Gastroesophageal sphincter (tissue), 3 donors: Measurements from ENCODE around the gene TXNL4B.
"Not testable (repeated sequence)": the region's sequence is repeated elsewhere in the genome, so short reads cannot be mapped to it uniquely, and the experiment has no call there.

ENCODE experiments used
- CTCF ChIP-seq, 4 experiments: fragments of 200-600 bp in 2 of 4; fragments of 450-650 bp in 2 of 4; sonication (generic) in 1 of 4; IDR thresholded peaks; one replicate each; pipeline ENCODE4 v1.5.1; 2017 to 2019; ENCODE audit warnings: antibody characterized with exemption in 4 of 4, mild to moderate bottlenecking in 2 of 4, moderate library complexity in 2 of 4
- EP300 ChIP-seq: sonication (generic); formaldehyde crosslinking; IDR thresholded peaks from one replicate; pipeline ENCODE4 v1.6.1; 2017; ENCODE audit warnings: antibody characterized with exemption, mild to moderate bottlenecking
- POLR2A ChIP-seq, 2 donors: fragments of 450-650 bp; IDR thresholded peaks; one replicate each; pipeline ENCODE4 v1.6.1; 2017; ENCODE audit warnings: antibody characterized with exemption in 2 of 2, mild to moderate bottlenecking in 2 of 2, moderate library complexity in 1 of 2
- POLR2AphosphoS5 ChIP-seq: sonication (generic); formaldehyde crosslinking; IDR thresholded peaks from one replicate; pipeline ENCODE4 v1.6.1; 2017; ENCODE audit warnings: antibody characterized with exemption

- not testable (repeated sequence) for TF ChIP-seq CTCF (IDR thresholded peaks at IDR 0.05); POLR2A (IDR thresholded peaks at IDR 0.05); POLR2AphosphoS5; EP300
Observed at GRCh38 chr16:72075067-72075466, 18.4 kb downstream of the TXNL4B start.
